DND-41 (cell line): ENCODE results near the gene MYO1E.

Source experiments
- EZH2 ChIP-seq: IDR thresholded peaks from 3 replicates; pipeline ENCODE4 v1.6.1; 2012; ENCODE audit warnings: borderline replicate concordance, low read depth, mild to moderate bottlenecking, moderate library complexity, low read length, inconsistent platforms; ENCODE audit not compliant: severe bottlenecking
- TF ChIP-seq, protein P1 (sequence below): IDR thresholded peaks from 2 replicates; pipeline ENCODE4 v1.5.1; 2012; ENCODE audit warnings: borderline replicate concordance, low read length, moderate library complexity, mild to moderate bottlenecking; ENCODE audit not compliant: poor library complexity, severe bottlenecking; ENCODE audit errors: extremely low read depth

DNA sequence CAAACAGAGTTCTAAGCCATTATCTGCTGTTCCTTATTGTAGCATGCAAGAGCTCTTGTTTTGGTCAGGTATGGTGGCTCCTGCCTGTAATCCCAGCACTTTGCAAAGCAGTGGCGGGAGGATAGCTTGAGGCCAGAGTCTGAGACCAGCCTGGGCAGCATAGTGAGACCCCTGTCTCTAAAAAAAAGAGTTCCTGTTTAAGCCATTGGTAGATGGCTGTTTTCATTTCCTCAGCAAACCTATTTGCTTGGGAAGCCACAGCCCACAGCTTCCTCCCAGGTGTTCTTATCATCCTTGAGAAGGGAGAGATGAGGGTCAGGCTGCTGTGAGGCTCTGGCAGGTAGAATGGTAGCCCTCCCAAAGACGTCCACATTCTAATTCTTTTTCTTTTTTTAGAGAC is 40.9 kb upstream of the MYO1E start:
- TF ChIP-seq, protein P1, sequence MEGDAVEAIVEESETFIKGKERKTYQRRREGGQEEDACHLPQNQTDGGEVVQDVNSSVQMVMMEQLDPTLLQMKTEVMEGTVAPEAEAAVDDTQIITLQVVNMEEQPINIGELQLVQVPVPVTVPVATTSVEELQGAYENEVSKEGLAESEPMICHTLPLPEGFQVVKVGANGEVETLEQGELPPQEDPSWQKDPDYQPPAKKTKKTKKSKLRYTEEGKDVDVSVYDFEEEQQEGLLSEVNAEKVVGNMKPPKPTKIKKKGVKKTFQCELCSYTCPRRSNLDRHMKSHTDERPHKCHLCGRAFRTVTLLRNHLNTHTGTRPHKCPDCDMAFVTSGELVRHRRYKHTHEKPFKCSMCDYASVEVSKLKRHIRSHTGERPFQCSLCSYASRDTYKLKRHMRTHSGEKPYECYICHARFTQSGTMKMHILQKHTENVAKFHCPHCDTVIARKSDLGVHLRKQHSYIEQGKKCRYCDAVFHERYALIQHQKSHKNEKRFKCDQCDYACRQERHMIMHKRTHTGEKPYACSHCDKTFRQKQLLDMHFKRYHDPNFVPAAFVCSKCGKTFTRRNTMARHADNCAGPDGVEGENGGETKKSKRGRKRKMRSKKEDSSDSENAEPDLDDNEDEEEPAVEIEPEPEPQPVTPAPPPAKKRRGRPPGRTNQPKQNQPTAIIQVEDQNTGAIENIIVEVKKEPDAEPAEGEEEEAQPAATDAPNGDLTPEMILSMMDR = no peak
- TF ChIP-seq EZH2 = no peak
